IMR-90 (cell line): ENCODE data around the gene COL19A1. TPM values are rescaled to one million over a fixed set of nuclear protein-coding genes. Genes with fewer than 3 reads are reported as not detected.

Source experiments
- ATAC-seq: fragments of 200-7000 bp; cut with Tn5 transposase; 2 replicates; pipeline ENCODE4 v1.9.1; 2020; ENCODE audit warnings: low read depth, mild to moderate bottlenecking, moderate library complexity
- BruUV-seq: library from RNA; stranded (reverse); fragments of 400-500 nt; replicated peaks from 2 replicates; lab custom pipeline; 2021; lab: Mats Ljungman, UMichigan
- CTCF ChIA-PET: fragments of 300-600 bp; formaldehyde crosslinking; extraction: SDS; loops from one replicate; lab custom pipeline; 2021; ENCODE audit warnings: antibody characterized with exemption; lab: Yijun Ruan, JAX
- POLR2A ChIA-PET: fragments of 300-600 bp; sonication (Branson Sonifier 250); formaldehyde crosslinking; loops from one replicate; lab custom pipeline; 2022; ENCODE audit warnings: antibody characterized with exemption; ENCODE audit not compliant: unreplicated experiment; lab: Charles Lee
- DNase-seq: peaks from one replicate; pipeline ENCODE4 v3.0.0; 2013
- H2AFZ ChIP-seq: replicated peaks from 2 replicates; pipeline ENCODE3; 2013; ENCODE audit warnings: low read length, mild to moderate bottlenecking; ENCODE audit not compliant: poor library complexity
- H2AK5ac ChIP-seq: 2 replicates; pipeline ENCODE4 v1.6.1; 2013; ENCODE audit warnings: low read depth, low read length, inconsistent platforms
- H2AK9ac ChIP-seq: replicated peaks from 2 replicates; pipeline ENCODE3; 2013; ENCODE audit warnings: mild to moderate bottlenecking, low read depth, low read length, moderate library complexity; ENCODE audit not compliant: poor library complexity
- H2BK120ac ChIP-seq: 2 replicates; pipeline ENCODE4 v1.6.1; 2013; ENCODE audit warnings: low read depth, low read length, inconsistent platforms
- H2BK15ac ChIP-seq: 3 replicates; pipeline ENCODE4 v1.6.1; 2013; ENCODE audit warnings: low read depth, low read length, inconsistent platforms
- H2BK20ac ChIP-seq: 2 replicates; pipeline ENCODE4 v1.6.1; 2013; ENCODE audit warnings: low read depth, mild to moderate bottlenecking, inconsistent platforms, low read length, moderate library complexity
- H2BK5ac ChIP-seq: 2 replicates; pipeline ENCODE4 v1.6.1; 2013; ENCODE audit warnings: mild to moderate bottlenecking, low read depth, low read length, inconsistent platforms; ENCODE audit not compliant: poor library complexity, severe bottlenecking
- H3K14ac ChIP-seq: replicated peaks from 2 replicates; pipeline ENCODE4 v1.6.1; 2013; ENCODE audit warnings: low read depth, low read length, inconsistent platforms
- H3K18ac ChIP-seq: 2 replicates; pipeline ENCODE4 v1.6.1; 2013; ENCODE audit warnings: low read depth, low read length, control low read depth
- H3K23ac ChIP-seq: 2 replicates; pipeline ENCODE4 v1.6.1; 2013; ENCODE audit warnings: low read depth, low read length, inconsistent platforms
- H3K27ac ChIP-seq: 2 replicates; pipeline ENCODE4 v1.5.1; 2013; ENCODE audit warnings: mild to moderate bottlenecking, control low read depth, low read length; ENCODE audit not compliant: insufficient read depth
- H3K27me3 ChIP-seq: 2 replicates; pipeline ENCODE4 v1.6.1; 2013; ENCODE audit warnings: low read length; ENCODE audit not compliant: control insufficient read depth, insufficient read depth
- H3K36me3 ChIP-seq: 2 replicates; pipeline ENCODE4 v1.6.1; 2013; ENCODE audit warnings: low read length, mixed read lengths; ENCODE audit not compliant: control insufficient read depth, insufficient read depth
- H3K4ac ChIP-seq: 2 replicates; pipeline ENCODE4 v1.6.1; 2013; ENCODE audit warnings: low read depth, low read length, inconsistent platforms
- H3K4me1 ChIP-seq: 2 replicates; pipeline ENCODE4 v1.6.1; 2013; ENCODE audit warnings: low read length, mixed read lengths; ENCODE audit not compliant: control insufficient read depth, insufficient read depth
- H3K4me2 ChIP-seq: 2 replicates; pipeline ENCODE4 v1.6.1; 2013; ENCODE audit warnings: low read depth, mild to moderate bottlenecking, control low read depth, low read length, moderate library complexity
- H3K4me3 ChIP-seq: 2 replicates; pipeline ENCODE4 v1.5.1; 2013; ENCODE audit warnings: low read depth, mild to moderate bottlenecking, control low read depth, low read length, moderate library complexity; ENCODE audit not compliant: insufficient read depth
- H3K56ac ChIP-seq: 2 replicates; pipeline ENCODE4 v1.6.1; 2013; ENCODE audit warnings: low read length, inconsistent platforms; ENCODE audit not compliant: insufficient read depth; ENCODE audit errors: extremely low read depth
- H3K79me1 ChIP-seq, 2 experiments: 2 replicates each; pipeline ENCODE4 v1.6.1; 2013; ENCODE audit warnings: low read length in 2 of 2, inconsistent platforms in 1 of 2, low read depth in 1 of 2
- H3K9ac ChIP-seq: 2 replicates; pipeline ENCODE4 v1.6.1; 2013; ENCODE audit warnings: low read depth, low read length, control low read depth
- H3K9me1 ChIP-seq: 2 replicates; pipeline ENCODE4 v1.6.1; 2013; ENCODE audit warnings: low read length, inconsistent platforms; ENCODE audit not compliant: insufficient read depth
- H3K9me3 ChIP-seq: 2 replicates; pipeline ENCODE4 v1.6.1; 2013; ENCODE audit warnings: low read length; ENCODE audit not compliant: control insufficient read depth, insufficient read depth
- H4K20me1 ChIP-seq: 2 replicates; pipeline ENCODE4 v1.6.1; 2013; ENCODE audit warnings: low read length, inconsistent platforms; ENCODE audit not compliant: insufficient read depth
- H4K5ac ChIP-seq: 2 replicates; pipeline ENCODE4 v1.6.1; 2013; ENCODE audit warnings: mild to moderate bottlenecking, low read depth, low read length, control low read depth
- H4K8ac ChIP-seq, 2 experiments: 2 replicates each; pipeline ENCODE4 v1.6.1; 2013; ENCODE audit warnings: low read depth in 2 of 2, low read length in 2 of 2, control low read depth in 1 of 2, inconsistent platforms in 1 of 2
- H4K91ac ChIP-seq: 2 replicates; pipeline ENCODE4 v1.6.1; 2013; ENCODE audit warnings: low read depth, low read length, inconsistent platforms; ENCODE audit not compliant: insufficient read depth
- BHLHE40 ChIP-seq: fragments of 150-350 bp; IDR thresholded peaks from 2 replicates; pipeline ENCODE4 v1.6.1; 2016; ENCODE audit warnings: mild to moderate bottlenecking, low read depth, low read length
- MXI1 ChIP-seq: IDR thresholded peaks from 2 replicates; pipeline ENCODE4 v1.6.1; 2012; ENCODE audit warnings: low read depth, mild to moderate bottlenecking, low read length, moderate library complexity, borderline replicate concordance
- SMC3 ChIP-seq: fragments of 150-350 bp; IDR thresholded peaks from 2 replicates; pipeline ENCODE4 v1.6.1; 2016; ENCODE audit warnings: low read depth, mild to moderate bottlenecking, antibody characterized with exemption, low read length, moderate library complexity
- WGBS, 2 experiments: methylation state at CpG; one replicate each; pipeline versions ENCODE4 v1.1.5 to v1.1.7; 2013; ENCODE audit warnings: missing lambda C conversion rate in 2 of 2; ENCODE audit not compliant: insufficient read length in 1 of 2; ENCODE audit errors: extremely low coverage in 2 of 2; 5-methylcytosine and 5-hydroxymethylcytosine counted together
- dilution Hi-C: fragments of 300-500 bp; cut with HindIII; formaldehyde crosslinking; loops from one replicate; pipeline ENCODE4 v1.14.3; 2018; ENCODE audit warnings: low sequenced_read_pairs; ENCODE audit not compliant: unreplicated experiment
- in situ Hi-C: fragments of 300-500 bp; cut with MboI; formaldehyde crosslinking; loops from 3 replicates; pipeline ENCODE4 v1.14.3; 2019; ENCODE audit warnings: low sequenced_read_pairs, inconsistent platforms, mixed read lengths
- intact Hi-C: fragments of 100-400 bp; cut with micrococcal nuclease; formaldehyde crosslinking; loops from 2 replicates; pipeline ENCODE4 v1.10.0; 2022
- polyA plus RNA-seq, 3 experiments: library from polyadenylated mRNA; depleted of rRNA; stranded (reverse); fragments of >200 nt; gene quantifications; 2 replicates each; pipeline ENCODE4 v1.2.3, GENCODE V29; 2012; ENCODE audit warnings: low replicate concordance in 1 of 3
- total RNA-seq: library from RNA; depleted of rRNA; stranded (reverse); fragments of >200 nt; gene quantifications from 2 replicates; pipeline ENCODE4 v1.2.3, GENCODE V29; 2012

Gene COL19A1
- total and polyA plus RNA-seq, 2 of the 4 experiments (the other 2 are of a cell fraction), result under 0.01 TPM; not detected in 1

GRCh38 chr6:70142034-70142433 lies 275.7 kb downstream of the COL19A1 start:
- Histone ChIP-seq H3K27me3 (no peaks in the 10 kb centered on the region), H2AK5ac (no peak overlapping the region), H4K8ac (no peak overlapping the region), H2BK15ac (no peak overlapping the region), H3K18ac (no peak overlapping the region), H3K4me3 (no peak overlapping the region), H3K56ac (no peak overlapping the region), H3K23ac (no peak overlapping the region), H3K14ac (no peak overlapping the region), H4K91ac (no peak overlapping the region), H4K20me1 (no peaks in the 10 kb centered on the region), H3K9me1 (no peaks in the 10 kb centered on the region), H2BK20ac (no peak overlapping the region), H3K4me2 (no peak overlapping the region), H3K9ac (no peak overlapping the region), H3K79me1 (no peaks in the 10 kb centered on the region), H2AFZ (no peak overlapping the region), H4K5ac (no peak overlapping the region), H3K4ac (no peak overlapping the region), H3K9me3 (no peaks in the 10 kb centered on the region), H3K27ac (no peak overlapping the region), H3K36me3 (no peaks in the 10 kb centered on the region), H2AK9ac (no peak overlapping the region), H2BK5ac (no peak overlapping the region), H3K4me1 (no peaks in the 10 kb centered on the region), H2BK120ac (no peak overlapping the region)
- in situ Hi-C loops (no loop called here), intact Hi-C loops (no loop called here), dilution Hi-C loops (no loop called here)
- no peak for TF ChIP-seq BHLHE40
- TF ChIP-seq MXI1, result no peak
- no peak for TF ChIP-seq SMC3
- DNase-seq, result no peak
- ChIA-PET CTCF (no interaction called here), POLR2A (no interaction called here)
- BruUV-seq, result no TSS peak
- no peak for ATAC-seq
- no CpG with 5 or more reads among the region's 4 CpGs for WGBS, 2 experiments
